Left forelimb (tissue), 1 donor: ENCODE results near the gene IQCH.
A peak's percentile ranks its signal among the peaks of the same experiment; 100 is the strongest.

Experiments used
- DNase-seq: peaks from one replicate; pipeline ENCODE4 v3.0.0-alpha.2; 2018; ENCODE audit warnings: low spot score

The IQCH gene

GRCh38 chr15:67534360-67534759 is 279.8 kb downstream of the IQCH start:
- DNase-seq, result no peak

GRCh38 chr15:67537771-67538170 is 283.2 kb downstream of the IQCH start:
- DNase-seq, result no peak

- peak; percentile 90 for DNase-seq
Observed at GRCh38 chr15:67542420-67543347, 288.1 kb downstream of the IQCH start, which contains the start of gene MAP2K5. TSS of gene MAP2K5 (plus strand) at chr15:67542703. CDS start at chr15:67543336, 633 bp downstream.

- DNase-seq, result no peak
Observed at GRCh38 chr15:67543348-67543718, 288.7 kb downstream of the IQCH start.

- DNase-seq, result no peak
Observed at GRCh38 chr15:67544475-67544874, 289.9 kb downstream of the IQCH start.

GRCh38 chr15:67545864-67546263 is 291.3 kb downstream of the IQCH start:
- no peak for DNase-seq

- no peak for DNase-seq
Observed at GRCh38 chr15:67547064-67547463, 292.5 kb downstream of the IQCH start.

GRCh38 chr15:67547836-67548235 is 293.2 kb downstream of the IQCH start:
- DNase-seq, result no peak

GRCh38 chr15:67548236-67548852 is 293.8 kb downstream of the IQCH start:
- no peak for DNase-seq

- DNase-seq, result no peak
Observed at GRCh38 chr15:67548862-67549651, 294.5 kb downstream of the IQCH start.

GRCh38 chr15:67549736-67550135 is 295.1 kb downstream of the IQCH start:
- no peak for DNase-seq

GRCh38 chr15:67550522-67550921 is 295.9 kb downstream of the IQCH start:
- DNase-seq, result no peak

GRCh38 chr15:67551207-67551743 is 296.7 kb downstream of the IQCH start:
- DNase-seq, result no peak
